ENCODE measurements around the gene MYLK2. TPM values are rescaled to one million over a fixed set of nuclear protein-coding genes. Genes with fewer than 3 reads are reported as not detected.

The MYLK2 gene
- total RNA-seq, 1 experiment from 2014 or later: 0.74 TPM

DNA sequence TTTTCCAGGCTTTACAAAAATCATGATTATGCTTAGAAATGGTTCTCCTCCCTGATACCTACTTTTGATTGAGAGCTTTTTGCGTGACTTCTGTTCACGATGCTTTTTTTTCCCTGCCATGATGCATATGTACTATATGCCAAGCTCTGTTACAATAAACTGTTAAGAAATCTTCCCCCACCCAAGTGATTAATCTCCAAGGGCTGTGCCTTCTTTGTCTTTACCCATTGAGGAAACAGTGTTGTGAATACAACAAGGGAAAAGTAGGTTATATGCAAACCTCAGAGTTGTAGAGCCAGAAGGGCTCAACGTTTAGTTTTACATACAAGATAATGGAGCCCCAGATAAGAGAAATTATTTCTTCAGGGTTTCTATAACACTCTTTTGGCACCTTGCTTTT lies 34.1 kb upstream of the MYLK2 start:
- Histone ChIP-seq H2AK5ac (ENCODE audit: insufficient read length, low read length) (no peak overlapping the region), H4K5ac (ENCODE audit: insufficient read length, low read depth, low read length) (no peak overlapping the region), H3K23me2 (ENCODE audit: insufficient read length, low read depth, low read length, poor library complexity, severe bottlenecking) (no peaks in the 10 kb centered on the region), H3K4me2 (ENCODE audit: insufficient read depth, insufficient read length, low read length) (no peak overlapping the region), H4K8ac (replicated peaks; ENCODE audit: insufficient read length, low read depth, low read length) (no peak overlapping the region), H4K20me1 (ENCODE audit: control insufficient read depth, insufficient read depth, insufficient read length) (no peaks in the 10 kb centered on the region), H3T11ph (ENCODE audit: low read length) (no peak overlapping the region), H2BK12ac (ENCODE audit: insufficient read length, low read depth, low read length) (no peak overlapping the region), H2BK15ac (ENCODE audit: low read depth, low read length) (no peak overlapping the region), H3K27me3 (ENCODE audit: insufficient read depth, low read length) (no peaks in the 10 kb centered on the region), H2BK5ac (ENCODE audit: insufficient read length, low read length) (no peak overlapping the region), H3K9me3 (ENCODE audit: control insufficient read depth, low read depth, low read length) (no peaks in the 10 kb centered on the region), H3K14ac (ENCODE audit: insufficient read depth, low read length) (no peak overlapping the region), H3K18ac (ENCODE audit: insufficient read length, low read depth, low read length) (no peak overlapping the region), H2AFZ (ENCODE audit: low read length) (no peak overlapping the region), H3K9ac (ENCODE audit: extremely low read depth, insufficient read length, low read length) (no peak overlapping the region), H3K79me1 (ENCODE audit: insufficient read depth, low read depth, low read length, poor library complexity, severe bottlenecking) (no peaks in the 10 kb centered on the region), H3K56ac (ENCODE audit: insufficient read length, low read depth, low read length) (no peak overlapping the region), H3K79me2 (ENCODE audit: insufficient read depth, low read length) (no peaks in the 10 kb centered on the region), H2BK20ac (ENCODE audit: low read depth, low read length, poor library complexity, severe bottlenecking) (no peak overlapping the region), H3K4ac (ENCODE audit: low read depth, low read length) (no peak overlapping the region), H2BK120ac (ENCODE audit: low read depth, low read length, poor library complexity, severe bottlenecking) (no peak overlapping the region), H3K27ac (ENCODE audit: insufficient read length, low read depth, low read length) (no peak overlapping the region), H3K4me1 (ENCODE audit: insufficient read depth, low read length) (peaks cover 6% of the 10 kb centered on the region; the same call in 1 of the 2 replicates), H4K91ac (ENCODE audit: insufficient read length, low read depth, low read length) (no peak overlapping the region), H3K23ac (ENCODE audit: insufficient read length, low read depth, low read length) (no peak overlapping the region)
- H3K27me3 Mint-ChIP-seq (ENCODE audit: low read depth): no peaks in the 10 kb centered on the region
- peaks cover 11 to 23% of the 10 kb centered on the region in 2 experiments for H3K4me1 Mint-ChIP-seq
- whole genome bisulfite sequencing (ENCODE audit: extremely low coverage, insufficient read length, low lambda C conversion rate): no CpG with 5 or more reads among the region's 3 CpGs
- H3K9me3 Mint-ChIP-seq: no peaks in the 10 kb centered on the region
- TF ChIP-seq, protein P1, sequence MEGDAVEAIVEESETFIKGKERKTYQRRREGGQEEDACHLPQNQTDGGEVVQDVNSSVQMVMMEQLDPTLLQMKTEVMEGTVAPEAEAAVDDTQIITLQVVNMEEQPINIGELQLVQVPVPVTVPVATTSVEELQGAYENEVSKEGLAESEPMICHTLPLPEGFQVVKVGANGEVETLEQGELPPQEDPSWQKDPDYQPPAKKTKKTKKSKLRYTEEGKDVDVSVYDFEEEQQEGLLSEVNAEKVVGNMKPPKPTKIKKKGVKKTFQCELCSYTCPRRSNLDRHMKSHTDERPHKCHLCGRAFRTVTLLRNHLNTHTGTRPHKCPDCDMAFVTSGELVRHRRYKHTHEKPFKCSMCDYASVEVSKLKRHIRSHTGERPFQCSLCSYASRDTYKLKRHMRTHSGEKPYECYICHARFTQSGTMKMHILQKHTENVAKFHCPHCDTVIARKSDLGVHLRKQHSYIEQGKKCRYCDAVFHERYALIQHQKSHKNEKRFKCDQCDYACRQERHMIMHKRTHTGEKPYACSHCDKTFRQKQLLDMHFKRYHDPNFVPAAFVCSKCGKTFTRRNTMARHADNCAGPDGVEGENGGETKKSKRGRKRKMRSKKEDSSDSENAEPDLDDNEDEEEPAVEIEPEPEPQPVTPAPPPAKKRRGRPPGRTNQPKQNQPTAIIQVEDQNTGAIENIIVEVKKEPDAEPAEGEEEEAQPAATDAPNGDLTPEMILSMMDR (conservative IDR thresholded peaks at IDR 0.05): no peak
- H3K4me3 Mint-ChIP-seq: no peak overlapping the region
- H3K36me3 Mint-ChIP-seq (ENCODE audit: insufficient read depth in 1 of 3, low read depth in 3 of 3): peaks cover 49 to 79% (median 75%) of the 10 kb centered on the region in 3 experiments; a peak in 6 of 7 replicates
- no peak for DNase-seq
- peak overlapping the region in 1 of 3 experiments; percentile 14; a peak in 3 of 7 replicates for H3K27ac Mint-ChIP-seq

Data from H9 (cell line).